Heart left ventricle (tissue), 13 donors: ENCODE data around the gene APH1A.
"Not testable (repeated sequence)": the region's sequence is repeated elsewhere in the genome, so short reads cannot be mapped to it uniquely, and the experiment has no call there.

Experiments used
- CTCF ChIP-seq, 12 donors: fragments of 200-600 bp; sonication (generic) in 4 of 12; IDR thresholded peaks; one replicate each; pipeline versions ENCODE4 v1.5.0 to v1.8.0; 2018 to 2022; ENCODE audit warnings: antibody characterized with exemption in 12 of 12, mild to moderate bottlenecking in 5 of 12
- POLR2A ChIP-seq, 2 donors: fragments of 450-650 bp; IDR thresholded peaks; one replicate each; pipeline ENCODE4 v1.6.1; 2017; ENCODE audit warnings: antibody characterized with exemption in 2 of 2, mild to moderate bottlenecking in 2 of 2, moderate library complexity in 2 of 2
- donor health status: ischemic (EF 13 %, LVEDD 7.1; RV severe dilation, severe dysfunction).
- donor health status: DM: no; HTN: yes; CAD: no.
- donor health status: DM: no; HTN: no; CAD: no.
- donor health status: ischemic (EF 25% LVEDD 6.9; RV normal size, moderate dysfunction).
- donor health status: ischemic (EF 25% LVEDD 5.7; RV mildly dilated, moderate dysfunction).
- donor health status: ischemic (EF 35%, LVEDD 5.7; RV mildly dilated, moderate dysfunction).
- donor health status: nonischemic (EF 11% LVEDD 7.7; RV severe dilation, severe dysfunction).
- donor health status: DM: yes; HTN: yes; CAD: no.
- donor health status: PGD.
- donor health status: ischemic (EF 29% LVEDD 5.4; RV normal size, mild dysfunction).
- donor health status: nonischemic (EF 23%, LVEDD 6.1; RV moderate dilation, normal function).

- TF ChIP-seq CTCF, POLR2A (IDR thresholded peaks at IDR 0.05): not testable (repeated sequence)
Measured at GRCh38 chr1:150228246-150228645, 40.6 kb downstream of the APH1A start.
